HCT116 (cell line): ENCODE results near the gene PBX1.

Source experiments
- CEBPB ChIP-seq: IDR thresholded peaks from 2 replicates; pipeline ENCODE4 v1.6.1; 2012; ENCODE audit warnings: low read depth
- CTCF ChIP-seq, 3 experiments: fragments of 200-600 bp in 1 of 3; sonication (generic) in 1 of 3; IDR thresholded peaks in 2 of 3; conservative IDR thresholded peaks in 1 of 3; 2 replicates each; pipeline ENCODE4 v1.5.1; 2012 to 2017; ENCODE audit warnings: low read depth in 2 of 3, low read length in 2 of 3, antibody characterized with exemption in 1 of 3, borderline replicate concordance in 1 of 3, control low read depth in 1 of 3, mild to moderate bottlenecking in 1 of 3, mixed read lengths in 1 of 3, mixed run types in 1 of 3, moderate library complexity in 1 of 3; ENCODE audit not compliant: insufficient read depth in 1 of 3
- EGR1 ChIP-seq: IDR thresholded peaks from 2 replicates; pipeline ENCODE4 v1.6.1; 2012; ENCODE audit warnings: low read depth
- EZH2 ChIP-seq: fragments of 200-600 bp; sonication (generic); IDR thresholded peaks from 2 replicates; pipeline ENCODE4 v1.6.1; 2017; ENCODE audit warnings: antibody characterized with exemption, mixed run types
- EZH2phosphoT487 ChIP-seq: fragments of 200-600 bp; IDR thresholded peaks from 2 replicates; pipeline ENCODE4 v1.6.1; 2018; ENCODE audit warnings: antibody characterized with exemption, borderline replicate concordance
- JUND ChIP-seq: IDR thresholded peaks from 2 replicates; pipeline ENCODE4 v1.6.1; 2012
- POLR2AphosphoS5 ChIP-seq: IDR thresholded peaks from 2 replicates; pipeline ENCODE4 v1.6.1; 2011; ENCODE audit warnings: mild to moderate bottlenecking, low read depth, low read length, moderate library complexity
- RAD21 ChIP-seq: IDR thresholded peaks from 2 replicates; pipeline ENCODE4 v1.6.1; 2012; ENCODE audit warnings: low read depth, mild to moderate bottlenecking
- REST ChIP-seq: IDR thresholded peaks from 2 replicates; pipeline ENCODE4 v1.6.1; 2012; ENCODE audit warnings: low read depth
- SP1 ChIP-seq: IDR thresholded peaks from 2 replicates; pipeline ENCODE4 v1.6.1; 2012; ENCODE audit warnings: low read depth
- YY1 ChIP-seq: IDR thresholded peaks from 2 replicates; pipeline ENCODE4 v1.6.1; 2011; ENCODE audit warnings: low read length, low read depth, moderate library complexity, mild to moderate bottlenecking; ENCODE audit not compliant: insufficient replicate concordance; ENCODE audit errors: extremely low read depth
- ZNF274 ChIP-seq: fragments of 200-500 bp; sonication (Bioruptor generic); IDR thresholded peaks from 2 replicates; pipeline ENCODE4 v1.6.1; 2014; ENCODE audit warnings: mild to moderate bottlenecking, low read depth, low read length, inconsistent platforms

- no peak for TF ChIP-seq CTCF (IDR thresholded peaks at IDR 0.05 in 2 of 3, conservative IDR thresholded peaks at IDR 0.05 in 1 of 3; ENCODE audit: borderline replicate concordance in 1 of 3, insufficient read depth in 1 of 3, low read depth in 2 of 3, low read length in 2 of 3)
- TF ChIP-seq EGR1, result no peak
- TF ChIP-seq SP1, result no peak
- no peak for TF ChIP-seq JUND
- TF ChIP-seq EZH2phosphoT487, result no peak
- TF ChIP-seq YY1, result no peak
- TF ChIP-seq POLR2AphosphoS5, result no peak
- no peak for TF ChIP-seq RAD21
- no peak for TF ChIP-seq ZNF274
- no peak for TF ChIP-seq EZH2
- no peak for TF ChIP-seq REST
- TF ChIP-seq CEBPB, result no peak
Measured at GRCh38 chr1:164880199-164880598, 321.2 kb downstream of the PBX1 start.
